Measurements from ENCODE around the gene RBP3.

DNA sequence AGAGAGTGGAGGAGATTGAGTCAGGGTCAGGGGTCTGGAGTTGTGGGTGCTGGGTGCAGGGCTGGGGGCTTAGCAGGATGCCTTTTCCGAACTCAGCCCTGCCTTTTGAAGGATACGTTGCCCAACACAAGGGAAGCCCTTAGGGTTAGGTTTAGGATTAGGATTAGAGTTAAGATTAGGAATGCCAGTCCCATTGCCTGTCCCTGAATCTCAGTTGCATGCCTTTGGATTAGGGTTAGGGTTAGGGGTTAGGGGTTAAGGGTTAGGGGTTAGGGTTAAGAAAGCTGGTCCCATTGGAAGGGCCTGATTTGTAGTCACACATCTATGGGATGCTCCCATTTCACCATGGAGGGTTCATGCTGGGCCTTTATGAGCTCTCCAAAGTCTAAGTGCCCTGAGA lies 56.8 kb downstream of the RBP3 start:
- TF ChIP-seq, protein P1, sequence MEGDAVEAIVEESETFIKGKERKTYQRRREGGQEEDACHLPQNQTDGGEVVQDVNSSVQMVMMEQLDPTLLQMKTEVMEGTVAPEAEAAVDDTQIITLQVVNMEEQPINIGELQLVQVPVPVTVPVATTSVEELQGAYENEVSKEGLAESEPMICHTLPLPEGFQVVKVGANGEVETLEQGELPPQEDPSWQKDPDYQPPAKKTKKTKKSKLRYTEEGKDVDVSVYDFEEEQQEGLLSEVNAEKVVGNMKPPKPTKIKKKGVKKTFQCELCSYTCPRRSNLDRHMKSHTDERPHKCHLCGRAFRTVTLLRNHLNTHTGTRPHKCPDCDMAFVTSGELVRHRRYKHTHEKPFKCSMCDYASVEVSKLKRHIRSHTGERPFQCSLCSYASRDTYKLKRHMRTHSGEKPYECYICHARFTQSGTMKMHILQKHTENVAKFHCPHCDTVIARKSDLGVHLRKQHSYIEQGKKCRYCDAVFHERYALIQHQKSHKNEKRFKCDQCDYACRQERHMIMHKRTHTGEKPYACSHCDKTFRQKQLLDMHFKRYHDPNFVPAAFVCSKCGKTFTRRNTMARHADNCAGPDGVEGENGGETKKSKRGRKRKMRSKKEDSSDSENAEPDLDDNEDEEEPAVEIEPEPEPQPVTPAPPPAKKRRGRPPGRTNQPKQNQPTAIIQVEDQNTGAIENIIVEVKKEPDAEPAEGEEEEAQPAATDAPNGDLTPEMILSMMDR (IDR thresholded peaks at IDR 0.05), result no peak
- TF ChIP-seq EP300 (IDR thresholded peaks at IDR 0.05) (no peak), POLR2A (IDR thresholded peaks at IDR 0.05) (no peak), POLR2AphosphoS5 (IDR thresholded peaks at IDR 0.05) (no peak)

Data from sigmoid colon (tissue), 4 donors.